Psoas muscle (tissue), 8 donors: ENCODE data around the gene UGT8. TPM values are rescaled to one million over a fixed set of nuclear protein-coding genes. Genes with fewer than 3 reads are reported as not detected.
"Not testable (repeated sequence)": the region's sequence is repeated elsewhere in the genome, so short reads cannot be mapped to it uniquely, and the experiment has no call there.

Source experiments
- ATAC-seq, 4 donors: fragments of 200-7000 bp; cut with Tn5 transposase; one replicate each; pipeline ENCODE4 v1.9.1; 2020; ENCODE audit warnings: moderate library complexity in 3 of 4, mild to moderate bottlenecking in 2 of 4
- DNase-seq, 2 donors: peaks; one replicate each; pipeline ENCODE4 v3.0.0-alpha.2; 2020
- H3K27ac ChIP-seq: fragments of 200-600 bp; one replicate; pipeline ENCODE4 v1.8.0; 2022
- H3K27me3 ChIP-seq, 3 donors: fragments of 200-600 bp in 1 of 3; one replicate each; pipeline versions ENCODE4 v1.6.1 to v1.8.0; 2013 to 2022; ENCODE audit warnings: low read length in 2 of 3, mild to moderate bottlenecking in 2 of 3, moderate library complexity in 1 of 3; ENCODE audit not compliant: insufficient read depth in 3 of 3
- H3K36me3 ChIP-seq, 2 donors: fragments of 200-600 bp in 1 of 2; one replicate each; pipeline versions ENCODE4 v1.6.1 to v1.8.0; 2013 to 2022; ENCODE audit warnings: low read depth in 1 of 2, mild to moderate bottlenecking in 1 of 2, moderate library complexity in 1 of 2; ENCODE audit not compliant: insufficient read depth in 1 of 2
- H3K4me1 ChIP-seq: fragments of 200-600 bp; one replicate; pipeline ENCODE4 v1.8.0; 2022
- H3K4me3 ChIP-seq: fragments of 200-600 bp; one replicate; pipeline ENCODE4 v1.8.0; 2022; ENCODE audit warnings: mild to moderate bottlenecking
- H3K9me3 ChIP-seq: fragments of 200-600 bp; one replicate; pipeline ENCODE4 v1.8.0; 2022
- CTCF ChIP-seq: fragments of 200-600 bp; IDR thresholded peaks from one replicate; pipeline ENCODE4 v1.8.0; 2022; ENCODE audit warnings: antibody characterized with exemption
- WGBS, 3 donors: extraction: QIAGEN DNeasy Blood & Tissue Kit; methylation state at CpG; one replicate each; pipeline versions ENCODE4 v1.1.6 to v1.1.7; 2013; 5-methylcytosine and 5-hydroxymethylcytosine counted together
- intact Hi-C, 2 donors: fragments of 100-400 bp; cut with DNase I; formaldehyde crosslinking; loops; one replicate each; pipeline versions ENCODE4 v1.11.0 to v1.14.2; 2022
- polyA plus RNA-seq, 3 donors: library from polyadenylated mRNA; stranded (reverse); fragments of 200-250 nt; gene quantifications; one replicate each; pipeline ENCODE4 v1.2.3, GENCODE V29; 2013
- total RNA-seq, 4 donors: library from RNA; stranded (reverse); fragmentation: NEBNext Ultra II Directional in 2 of 4; extraction: Animal tissue kit (Norgen Biotek cat#: 25700) in 2 of 4; gene quantifications; one replicate each; pipeline versions ENCODE4 v1.2.1 to v1.2.4, GENCODE V29; 2021 to 2023
- donor health status: healthy with polysubstance abuse.
- donor health status: DM: no; HTN: no; CAD: no; lungs with moderate emphysema.
- donor health status: Bipolar disorder and iron deficiency.
- donor health status: healthy.
- donor health status: DM: yes; HTN: yes; CAD: no.
- donor health status: DM: no; HTN: no; CAD: no.
- donor health status: DM: no; HTN: no; CAD: no.
- donor health status: DM: yes; HTN: yes; CAD: no.

Gene UGT8
- total and polyA plus RNA-seq, 7 donors, result 0.04 to 0.08 (median 0.05) TPM; not detected in 4

DNA sequence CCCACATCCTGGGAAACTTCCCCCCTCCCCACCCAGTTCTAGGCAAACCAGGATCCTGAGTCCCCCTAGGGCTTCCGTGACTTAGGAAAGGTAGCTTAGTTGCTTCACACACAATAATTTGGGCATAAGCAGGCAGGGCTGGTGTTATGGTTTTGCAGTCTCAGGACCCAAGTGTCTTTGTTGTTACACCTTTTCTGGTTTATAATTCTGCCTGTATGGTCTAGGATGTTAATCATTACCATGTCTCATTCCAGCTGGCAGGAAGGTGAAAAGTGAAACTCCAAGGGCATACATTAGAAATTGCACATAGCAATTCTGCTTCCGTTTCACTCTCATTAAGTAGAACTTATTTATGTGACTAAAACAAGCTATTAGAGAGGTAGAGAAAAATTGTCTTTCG, 16.8 kb downstream of the UGT8 start:
- H3K36me3 ChIP-seq, result no peaks in the 10 kb centered on the region
- no peak overlapping the region for H3K4me3 ChIP-seq
- TF ChIP-seq CTCF, result no peak
- no peak overlapping the region for H3K27ac ChIP-seq
- no peaks in the 10 kb centered on the region for H3K4me1 ChIP-seq
- no peaks in the 10 kb centered on the region for H3K27me3 ChIP-seq
- no peak for ATAC-seq
- no peak for DNase-seq
- intact Hi-C loops, result no loop called here
- 59 to 62% (median 59%) methylated on average over 3 of the region's 3 CpGs for WGBS, 3 donors
- H3K9me3 ChIP-seq, result no peaks in the 10 kb centered on the region

- H3K4me1 ChIP-seq, H3K4me3 ChIP-seq, H3K36me3 ChIP-seq, H3K27me3 ChIP-seq, intact Hi-C loops, H3K9me3 ChIP-seq, H3K27ac ChIP-seq, DNase-seq, ATAC-seq: not testable (repeated sequence)
- WGBS, 3 donors, result 89% methylated on average over 12 of the region's 12 CpGs
Observed at GRCh38 chr4:114616036-114616435, 17.4 kb downstream of the UGT8 start.

GRCh38 chr4:114626196-114626595, 27.6 kb downstream of the UGT8 start:
- TF ChIP-seq CTCF, result no peak
- Histone ChIP-seq H3K9me3 (no peaks in the 10 kb centered on the region), H3K4me3 (no peak overlapping the region), H3K27me3 (peaks cover 0 to 2% (median 0%) of the 10 kb centered on the region in 3 donors), H3K4me1 (no peaks in the 10 kb centered on the region), H3K36me3 (no peaks in the 10 kb centered on the region), H3K27ac (no peak overlapping the region)
- intact Hi-C loops, result no loop called here
- no peak for ATAC-seq
- DNase-seq, result no peak
- WGBS, 3 donors, result 80 to 91% (median 87%) methylated on average over 2 of the region's 2 CpGs

DNA sequence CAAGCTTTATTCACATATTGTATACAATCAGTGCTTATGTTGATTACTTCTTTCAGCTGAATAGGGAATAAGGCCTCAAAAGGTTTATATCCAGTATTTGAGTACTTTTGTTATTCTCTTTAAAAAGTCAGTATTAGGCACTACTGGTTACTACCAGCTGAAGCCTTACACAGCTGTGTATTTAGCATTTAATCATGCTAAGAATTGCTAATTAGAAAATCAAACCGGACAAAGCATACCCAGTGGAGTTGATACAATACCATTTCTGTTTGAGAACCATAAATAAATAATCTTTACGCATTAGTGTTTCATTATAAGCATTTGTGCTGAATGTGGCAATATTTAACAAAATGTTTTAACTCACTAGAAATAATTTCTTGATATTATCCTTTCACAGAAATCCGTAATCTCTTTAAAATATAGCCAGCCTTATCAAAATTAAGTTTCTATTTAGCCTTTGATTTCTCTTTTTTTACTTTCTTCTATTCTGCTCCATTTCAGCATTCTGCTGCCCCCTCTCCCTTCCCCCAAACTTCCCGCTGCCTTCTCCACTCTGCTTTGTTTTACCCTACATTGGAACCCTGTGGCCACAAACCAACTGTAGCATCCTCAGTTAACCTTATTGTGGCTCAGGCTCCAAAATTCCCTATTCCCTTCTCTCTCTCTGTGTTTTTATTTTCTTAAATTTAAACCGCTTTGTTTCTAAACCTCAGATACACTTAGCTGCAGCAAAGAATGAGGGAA, 37.8 kb downstream of the UGT8 start:
- H3K4me1 ChIP-seq, result no peaks in the 10 kb centered on the region
- H3K27ac ChIP-seq, result no peak overlapping the region
- DNase-seq (no peak), ATAC-seq (no peak)
- intact Hi-C loops, result no loop called here
- no peaks in the 10 kb centered on the region for H3K36me3 ChIP-seq
- H3K4me3 ChIP-seq, result no peak overlapping the region
- WGBS, 3 donors, result 77 to 79% (median 78%) methylated on average over 5 of the region's 5 CpGs
- no peaks in the 10 kb centered on the region for H3K27me3 ChIP-seq
- TF ChIP-seq CTCF, result no peak
- H3K9me3 ChIP-seq, result no peaks in the 10 kb centered on the region

DNA sequence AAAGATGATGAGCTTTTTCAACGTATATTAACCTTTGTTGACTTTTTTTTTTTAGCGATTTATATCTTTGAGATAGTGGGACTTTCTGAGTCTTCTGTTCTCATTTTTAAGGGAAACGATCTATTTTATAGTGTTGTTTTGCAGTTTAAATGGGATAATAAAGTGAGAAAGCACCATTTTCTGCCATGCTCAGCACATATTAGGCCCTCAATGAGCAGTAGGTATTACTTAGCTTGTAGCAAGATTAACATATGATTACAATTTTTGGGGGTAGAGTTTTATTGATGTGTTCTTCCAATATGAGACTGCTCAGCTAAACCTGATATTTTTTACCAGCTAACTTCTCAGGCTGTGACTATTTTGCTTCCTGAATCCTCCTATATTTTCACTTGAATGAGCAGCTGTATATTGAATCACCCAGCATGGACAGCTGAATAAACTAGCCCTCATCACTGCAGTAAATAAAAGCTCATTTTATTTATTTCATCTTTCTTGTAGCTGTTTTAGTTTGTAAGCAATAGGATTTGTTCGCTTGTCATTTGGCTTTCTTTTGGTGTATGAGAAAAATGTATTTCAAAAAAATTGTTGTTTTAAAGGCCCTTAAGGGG, 43.7 kb downstream of the UGT8 start:
- H3K9me3 ChIP-seq, result no peaks in the 10 kb centered on the region
- intact Hi-C loops, result no loop called here
- H3K4me3 ChIP-seq, result no peak overlapping the region
- no peaks in the 10 kb centered on the region for H3K27me3 ChIP-seq
- ATAC-seq, result no peak
- no peak for DNase-seq
- no peak overlapping the region for H3K27ac ChIP-seq
- WGBS, 3 donors, result 72 to 86% (median 84%) methylated on average over 4 of the region's 4 CpGs
- TF ChIP-seq CTCF, result no peak
- no peaks in the 10 kb centered on the region for H3K36me3 ChIP-seq
- no peaks in the 10 kb centered on the region for H3K4me1 ChIP-seq
